Parathyroid adenoma (tissue), 2 donors: ENCODE results near the gene GNG2.

Experiments
- H2AFZ ChIP-seq: fragments of 300-600 bp; sonication (generic); one replicate; pipeline ENCODE4 v1.7.0; 2017; ENCODE audit warnings: antibody characterized with exemption, mild to moderate bottlenecking
- H3K27ac ChIP-seq: fragments of 300-600 bp; sonication (generic); one replicate; pipeline ENCODE4 v1.7.0; 2017
- H3K27me3 ChIP-seq: fragments of 300-600 bp; sonication (generic); one replicate; pipeline ENCODE4 v1.7.0; 2017; ENCODE audit warnings: low read length; ENCODE audit not compliant: control insufficient read depth, insufficient read depth
- H3K36me3 ChIP-seq: fragments of 300-600 bp; sonication (generic); one replicate; pipeline ENCODE4 v1.7.0; 2017; ENCODE audit warnings: low read length; ENCODE audit not compliant: control insufficient read depth, insufficient read depth
- H3K4me1 ChIP-seq: fragments of 300-600 bp; sonication (generic); one replicate; pipeline ENCODE4 v1.7.0; 2017; ENCODE audit warnings: control low read depth
- H3K4me2 ChIP-seq: fragments of 300-600 bp; sonication (generic); one replicate; pipeline ENCODE4 v1.7.0; 2017; ENCODE audit warnings: low read length
- H3K4me3 ChIP-seq: fragments of 300-600 bp; sonication (generic); one replicate; pipeline ENCODE4 v1.7.0; 2017; ENCODE audit warnings: low read depth, low read length
- H3K79me2 ChIP-seq: fragments of 300-600 bp; sonication (generic); one replicate; pipeline ENCODE4 v1.7.0; 2017; ENCODE audit warnings: control low read depth
- H3K9ac ChIP-seq: fragments of 300-600 bp; sonication (generic); one replicate; pipeline ENCODE4 v1.7.0; 2017; ENCODE audit warnings: mild to moderate bottlenecking
- H3K9me3 ChIP-seq: fragments of 300-600 bp; sonication (generic); one replicate; pipeline ENCODE4 v1.7.0; 2017; ENCODE audit warnings: low read length; ENCODE audit not compliant: control insufficient read depth
- CTCF ChIP-seq: fragments of 300-600 bp; sonication (generic); IDR thresholded peaks from one replicate; pipeline ENCODE4 v1.7.0; 2017; ENCODE audit warnings: antibody characterized with exemption, mild to moderate bottlenecking
- donor health status: primary hyperparathyroidism.

GNG2 gene

GRCh38 chr14:52011523-52011922 lies 151.1 kb downstream of the GNG2 start:
- H3K36me3 ChIP-seq = no peaks in the 10 kb centered on the region
- no peak overlapping the region for H3K4me2 ChIP-seq
- H3K4me1 ChIP-seq = peaks cover 4% of the 10 kb centered on the region
- H3K27ac ChIP-seq = no peak overlapping the region
- H3K9ac ChIP-seq = no peak overlapping the region
- no peak for TF ChIP-seq CTCF
- H3K27me3 ChIP-seq = no peaks in the 10 kb centered on the region
- H3K79me2 ChIP-seq = no peaks in the 10 kb centered on the region
- H2AFZ ChIP-seq = no peak overlapping the region
- no peak overlapping the region for H3K4me3 ChIP-seq
- H3K9me3 ChIP-seq = no peaks in the 10 kb centered on the region

GRCh38 chr14:52012635-52013034 lies 152.2 kb downstream of the GNG2 start:
- H3K4me3 ChIP-seq = no peak overlapping the region
- no peaks in the 10 kb centered on the region for H3K9me3 ChIP-seq
- no peak overlapping the region for H3K4me2 ChIP-seq
- H3K79me2 ChIP-seq = no peaks in the 10 kb centered on the region
- H3K9ac ChIP-seq = no peak overlapping the region
- TF ChIP-seq CTCF = no peak
- peaks cover 4% of the 10 kb centered on the region for H3K4me1 ChIP-seq
- no peaks in the 10 kb centered on the region for H3K36me3 ChIP-seq
- no peaks in the 10 kb centered on the region for H3K27me3 ChIP-seq
- H3K27ac ChIP-seq = no peak overlapping the region
- H2AFZ ChIP-seq = no peak overlapping the region

- Histone ChIP-seq H3K4me1 (peaks cover 4% of the 10 kb centered on the region), H3K9me3 (no peaks in the 10 kb centered on the region), H3K9ac (no peak overlapping the region), H3K36me3 (no peaks in the 10 kb centered on the region), H3K79me2 (no peaks in the 10 kb centered on the region), H3K27me3 (no peaks in the 10 kb centered on the region), H3K27ac (no peak overlapping the region), H3K4me3 (no peak overlapping the region), H3K4me2 (no peak overlapping the region), H2AFZ (no peak overlapping the region)
- no peak for TF ChIP-seq CTCF
Observed at GRCh38 chr14:52013984-52014600, 153.7 kb downstream of the GNG2 start.

GRCh38 chr14:52014601-52015267 lies 154.3 kb downstream of the GNG2 start:
- Histone ChIP-seq H3K4me3 (no peak overlapping the region), H3K36me3 (no peaks in the 10 kb centered on the region), H3K9ac (no peak overlapping the region), H3K27me3 (no peaks in the 10 kb centered on the region), H3K4me1 (peaks cover 4% of the 10 kb centered on the region), H3K4me2 (no peak overlapping the region), H3K79me2 (no peaks in the 10 kb centered on the region), H3K9me3 (no peaks in the 10 kb centered on the region), H2AFZ (no peak overlapping the region), H3K27ac (no peak overlapping the region)
- TF ChIP-seq CTCF = no peak
